HepG2 (cell line): ENCODE results near the gene MYO6. TPM values are rescaled to one million over a fixed set of nuclear protein-coding genes. Genes with fewer than 3 reads are reported as not detected.

Experiments
- ADNP ChIP-seq: sonication (generic); formaldehyde crosslinking; IDR thresholded peaks from 2 replicates; pipeline ENCODE4 v1.4.0; 2020; ENCODE audit warnings: missing genetic modification reagents
- EEA1 ChIP-seq: sonication (generic); formaldehyde crosslinking; IDR thresholded peaks from 2 replicates; pipeline ENCODE4 v1.5.1; 2020; ENCODE audit warnings: mild to moderate bottlenecking, missing genetic modification reagents, borderline replicate concordance
- FLYWCH1 ChIP-seq: sonication (generic); formaldehyde crosslinking; IDR thresholded peaks from 2 replicates; pipeline ENCODE4 v1.8.1; 2023; ENCODE audit warnings: mild to moderate bottlenecking, missing genetic modification reagents
- KDM4B ChIP-seq: sonication (generic); formaldehyde crosslinking; IDR thresholded peaks from 2 replicates; pipeline ENCODE4 v1.4.0; 2020; ENCODE audit warnings: missing genetic modification reagents
- MED1 ChIP-seq: sonication (generic); formaldehyde crosslinking; IDR thresholded peaks from 2 replicates; pipeline ENCODE4 v1.4.0; 2020; ENCODE audit warnings: missing genetic modification reagents
- MTF1 ChIP-seq: sonication (generic); formaldehyde crosslinking; IDR thresholded peaks from 2 replicates; pipeline ENCODE4 v1.5.0; 2020; ENCODE audit warnings: missing genetic modification reagents
- MXI1 ChIP-seq: IDR thresholded peaks from 3 replicates; pipeline ENCODE4 v1.6.1; 2012; ENCODE audit warnings: low read depth, low read length, inconsistent platforms, borderline replicate concordance
- NBN ChIP-seq: fragments of 450-650 bp; conservative IDR thresholded peaks from 2 replicates; pipeline ENCODE4 v1.6.1; 2017
- PPARG ChIP-seq: conservative IDR thresholded peaks from 2 replicates; pipeline ENCODE4 v1.6.1; 2016; ENCODE audit warnings: missing biosample characterization, missing genetic modification reagents
- SAP130 ChIP-seq: IDR thresholded peaks from 2 replicates; pipeline ENCODE4 v1.6.1; 2016; ENCODE audit warnings: low read depth
- SMC3 ChIP-seq: IDR thresholded peaks from 2 replicates; pipeline ENCODE4 v1.6.1; 2011; ENCODE audit warnings: low read length, improper control_type of control experiment
- STAG1 ChIP-seq: sonication (generic); formaldehyde crosslinking; IDR thresholded peaks from 2 replicates; pipeline ENCODE4 v1.4.0; 2020; ENCODE audit warnings: missing genetic modification reagents
- TAF1 ChIP-seq: sonication (generic); formaldehyde crosslinking; IDR thresholded peaks from 2 replicates; pipeline ENCODE4 v1.4.0; 2020; ENCODE audit warnings: missing genetic modification reagents
- ZC3H4 ChIP-seq: sonication (generic); formaldehyde crosslinking; IDR thresholded peaks from 2 replicates; pipeline ENCODE4 v1.4.0; 2020; ENCODE audit warnings: missing genetic modification reagents, borderline replicate concordance
- ZFY ChIP-seq: sonication (generic); formaldehyde crosslinking; IDR thresholded peaks from 2 replicates; pipeline ENCODE4 v1.4.0; 2020; ENCODE audit warnings: missing genetic modification reagents
- ZNF501 ChIP-seq: sonication (generic); formaldehyde crosslinking; IDR thresholded peaks from 2 replicates; pipeline ENCODE4 v1.5.1; 2020; ENCODE audit warnings: mild to moderate bottlenecking, moderate library complexity, missing genetic modification reagents
- ZNF557 ChIP-seq: sonication (generic); formaldehyde crosslinking; IDR thresholded peaks from 2 replicates; pipeline ENCODE4 v1.4.0; 2020; ENCODE audit warnings: missing genetic modification reagents
- ZNF781 ChIP-seq: sonication (generic); formaldehyde crosslinking; IDR thresholded peaks from 2 replicates; pipeline ENCODE4 v1.5.1; 2020; ENCODE audit warnings: borderline replicate concordance, mild to moderate bottlenecking, missing genetic modification reagents; ENCODE audit errors: not compliant biosample characterization
- ZSCAN22 ChIP-seq: sonication (generic); formaldehyde crosslinking; IDR thresholded peaks from 2 replicates; pipeline ENCODE4 v1.4.0; 2020; ENCODE audit warnings: mild to moderate bottlenecking, missing genetic modification reagents
- polyA plus RNA-seq, 8 experiments: library from polyadenylated mRNA; depleted of rRNA in 3 of 8; stranded (reverse) in 7 of 8; unstranded in 1 of 8; fragments of >200 nt; fragmentation: Illumina TruSeq in 4 of 8; extraction: Trizol in 4 of 8; gene quantifications; 2 replicates each; pipeline versions ENCODE4 v1.2.1 to v1.2.3, GENCODE V29; 2011 to 2016; ENCODE audit warnings: low read depth in 4 of 8, missing spikeins in 1 of 8, mixed read lengths in 1 of 8; ENCODE audit not compliant: insufficient read depth in 1 of 8
- total RNA-seq, 5 experiments: library from RNA; depleted of rRNA; stranded (reverse); fragments of >200 nt; fragmentation: Illumina TruSeq; extraction: Trizol; gene quantifications; 2 replicates each; pipeline ENCODE4 v1.2.3, GENCODE V29; 2016; ENCODE audit warnings: low read depth in 1 of 5
- TF ChIP-seq, protein P1 (sequence below): sonication (generic); formaldehyde crosslinking; IDR thresholded peaks from 2 replicates; pipeline ENCODE4 v1.5.0; 2020; ENCODE audit warnings: mild to moderate bottlenecking, missing genetic modification reagents, moderate library complexity
- TF ChIP-seq, protein P2 (sequence below): IDR thresholded peaks from 2 replicates; pipeline ENCODE4 v1.6.1; 2012; ENCODE audit warnings: inconsistent platforms
- TF ChIP-seq, protein P3 (sequence below): sonication (generic); IDR thresholded peaks from 2 replicates; pipeline ENCODE4 v1.6.1; 2016; ENCODE audit warnings: low read depth, borderline replicate concordance
- TF ChIP-seq, protein P4 (sequence below): sonication (generic); formaldehyde crosslinking; IDR thresholded peaks from 2 replicates; pipeline ENCODE4 v1.4.0; 2020; ENCODE audit warnings: mild to moderate bottlenecking, missing genetic modification reagents
- TF ChIP-seq, protein P5 (sequence below): sonication (generic); formaldehyde crosslinking; IDR thresholded peaks from 2 replicates; pipeline ENCODE4 v1.9.0; 2021; ENCODE audit warnings: missing genetic modification reagents, mild to moderate bottlenecking, borderline replicate concordance
- TF ChIP-seq, protein P6 (sequence below): sonication (generic); formaldehyde crosslinking; IDR thresholded peaks from 2 replicates; pipeline ENCODE4 v1.8.1; 2023; ENCODE audit warnings: mild to moderate bottlenecking, missing genetic modification reagents

Gene MYO6
- total and polyA plus RNA-seq, 2 of the 13 experiments (the other 11 are each of a cell fraction or from before 2014, with no cell fraction given): 5.4 to 7.5 TPM

DNA sequence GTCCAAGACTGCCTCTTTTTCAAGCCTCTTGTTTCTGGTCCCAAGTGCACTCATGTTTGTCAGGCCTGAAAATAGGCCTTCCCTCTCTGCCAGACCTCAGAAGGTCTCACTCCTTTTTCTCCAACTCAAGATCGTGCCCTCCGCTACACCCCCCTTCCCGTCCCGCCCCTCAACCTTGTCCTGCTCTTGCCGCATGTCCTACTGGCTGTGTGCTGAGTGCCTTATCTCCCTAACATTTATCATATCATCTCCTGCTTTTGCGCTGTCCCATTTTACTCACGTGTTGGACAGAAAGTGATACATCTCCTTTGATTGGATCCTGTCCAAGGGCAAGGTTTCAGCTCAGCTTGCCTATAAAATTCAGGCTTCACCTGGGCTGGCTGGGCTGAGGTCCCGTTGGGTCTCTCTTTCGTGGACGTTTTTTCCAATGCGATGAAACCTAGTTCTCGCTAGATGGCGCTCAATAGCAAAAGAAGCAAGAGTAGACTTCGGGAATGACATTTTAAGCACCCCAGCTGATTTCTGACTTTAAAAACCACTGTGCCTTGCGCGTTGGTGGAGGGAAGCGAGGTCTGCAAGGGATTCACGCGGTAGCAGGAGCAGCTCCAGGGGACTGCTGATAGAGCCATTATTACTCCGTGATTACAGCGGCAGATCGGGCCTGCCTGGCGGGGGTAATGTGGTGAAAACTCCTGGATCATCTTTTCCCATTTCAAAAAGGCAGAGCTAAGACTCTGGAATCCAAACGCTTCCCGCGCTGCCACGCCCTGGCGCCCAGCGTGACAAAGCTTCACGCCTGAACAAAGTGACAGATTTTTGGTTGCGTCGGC lies 185.8 kb downstream of the MYO6 start (continued):
- TF ChIP-seq, protein P1, sequence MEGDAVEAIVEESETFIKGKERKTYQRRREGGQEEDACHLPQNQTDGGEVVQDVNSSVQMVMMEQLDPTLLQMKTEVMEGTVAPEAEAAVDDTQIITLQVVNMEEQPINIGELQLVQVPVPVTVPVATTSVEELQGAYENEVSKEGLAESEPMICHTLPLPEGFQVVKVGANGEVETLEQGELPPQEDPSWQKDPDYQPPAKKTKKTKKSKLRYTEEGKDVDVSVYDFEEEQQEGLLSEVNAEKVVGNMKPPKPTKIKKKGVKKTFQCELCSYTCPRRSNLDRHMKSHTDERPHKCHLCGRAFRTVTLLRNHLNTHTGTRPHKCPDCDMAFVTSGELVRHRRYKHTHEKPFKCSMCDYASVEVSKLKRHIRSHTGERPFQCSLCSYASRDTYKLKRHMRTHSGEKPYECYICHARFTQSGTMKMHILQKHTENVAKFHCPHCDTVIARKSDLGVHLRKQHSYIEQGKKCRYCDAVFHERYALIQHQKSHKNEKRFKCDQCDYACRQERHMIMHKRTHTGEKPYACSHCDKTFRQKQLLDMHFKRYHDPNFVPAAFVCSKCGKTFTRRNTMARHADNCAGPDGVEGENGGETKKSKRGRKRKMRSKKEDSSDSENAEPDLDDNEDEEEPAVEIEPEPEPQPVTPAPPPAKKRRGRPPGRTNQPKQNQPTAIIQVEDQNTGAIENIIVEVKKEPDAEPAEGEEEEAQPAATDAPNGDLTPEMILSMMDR (CRISPR knock-in tag): peak; percentile 85
- TF ChIP-seq ADNP (CRISPR knock-in tag) (no peak), MED1 (CRISPR knock-in tag) (peak; percentile 15; the same call in 1 of the 2 replicates), MXI1 (no peak), SAP130 (CRISPR knock-in tag) (0 out of 2 replicates have a peak, but pooled peaks have one; percentile 12), ZC3H4 (CRISPR knock-in tag) (no peak), FLYWCH1 (no peak), PPARG (CRISPR knock-in tag) (no peak), ZNF781 (CRISPR knock-in tag) (no peak), ZNF501 (CRISPR knock-in tag) (peak; percentile 71), ZSCAN22 (CRISPR knock-in tag) (no peak), STAG1 (CRISPR knock-in tag) (peak; percentile 75), EEA1 (CRISPR knock-in tag) (no peak), MTF1 (CRISPR knock-in tag) (no peak), ZFY (CRISPR knock-in tag) (no peak), KDM4B (CRISPR knock-in tag) (0 out of 2 replicates have a peak, but pooled peaks have one; percentile 45), NBN (no peak), SMC3 (peak; percentile 60; the same call in 1 of the 2 replicates), ZNF557 (CRISPR knock-in tag) (no peak), TAF1 (CRISPR knock-in tag) (no peak)
- TF ChIP-seq, protein P2, sequence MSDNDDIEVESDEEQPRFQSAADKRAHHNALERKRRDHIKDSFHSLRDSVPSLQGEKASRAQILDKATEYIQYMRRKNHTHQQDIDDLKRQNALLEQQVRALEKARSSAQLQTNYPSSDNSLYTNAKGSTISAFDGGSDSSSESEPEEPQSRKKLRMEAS: 0 out of 2 replicates have a peak, but pooled peaks have one; percentile 12
- TF ChIP-seq, protein P3, sequence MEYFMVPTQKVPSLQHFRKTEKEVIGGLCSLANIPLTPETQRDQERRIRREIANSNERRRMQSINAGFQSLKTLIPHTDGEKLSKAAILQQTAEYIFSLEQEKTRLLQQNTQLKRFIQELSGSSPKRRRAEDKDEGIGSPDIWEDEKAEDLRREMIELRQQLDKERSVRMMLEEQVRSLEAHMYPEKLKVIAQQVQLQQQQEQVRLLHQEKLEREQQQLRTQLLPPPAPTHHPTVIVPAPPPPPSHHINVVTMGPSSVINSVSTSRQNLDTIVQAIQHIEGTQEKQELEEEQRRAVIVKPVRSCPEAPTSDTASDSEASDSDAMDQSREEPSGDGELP: peak; percentile 69; the same call in 1 of the 2 replicates
- TF ChIP-seq, protein P4, sequence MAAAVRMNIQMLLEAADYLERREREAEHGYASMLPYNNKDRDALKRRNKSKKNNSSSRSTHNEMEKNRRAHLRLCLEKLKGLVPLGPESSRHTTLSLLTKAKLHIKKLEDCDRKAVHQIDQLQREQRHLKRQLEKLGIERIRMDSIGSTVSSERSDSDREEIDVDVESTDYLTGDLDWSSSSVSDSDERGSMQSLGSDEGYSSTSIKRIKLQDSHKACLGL: no peak
- TF ChIP-seq, protein P5, sequence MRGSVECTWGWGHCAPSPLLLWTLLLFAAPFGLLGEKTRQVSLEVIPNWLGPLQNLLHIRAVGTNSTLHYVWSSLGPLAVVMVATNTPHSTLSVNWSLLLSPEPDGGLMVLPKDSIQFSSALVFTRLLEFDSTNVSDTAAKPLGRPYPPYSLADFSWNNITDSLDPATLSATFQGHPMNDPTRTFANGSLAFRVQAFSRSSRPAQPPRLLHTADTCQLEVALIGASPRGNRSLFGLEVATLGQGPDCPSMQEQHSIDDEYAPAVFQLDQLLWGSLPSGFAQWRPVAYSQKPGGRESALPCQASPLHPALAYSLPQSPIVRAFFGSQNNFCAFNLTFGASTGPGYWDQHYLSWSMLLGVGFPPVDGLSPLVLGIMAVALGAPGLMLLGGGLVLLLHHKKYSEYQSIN: no peak
- TF ChIP-seq, protein P6, sequence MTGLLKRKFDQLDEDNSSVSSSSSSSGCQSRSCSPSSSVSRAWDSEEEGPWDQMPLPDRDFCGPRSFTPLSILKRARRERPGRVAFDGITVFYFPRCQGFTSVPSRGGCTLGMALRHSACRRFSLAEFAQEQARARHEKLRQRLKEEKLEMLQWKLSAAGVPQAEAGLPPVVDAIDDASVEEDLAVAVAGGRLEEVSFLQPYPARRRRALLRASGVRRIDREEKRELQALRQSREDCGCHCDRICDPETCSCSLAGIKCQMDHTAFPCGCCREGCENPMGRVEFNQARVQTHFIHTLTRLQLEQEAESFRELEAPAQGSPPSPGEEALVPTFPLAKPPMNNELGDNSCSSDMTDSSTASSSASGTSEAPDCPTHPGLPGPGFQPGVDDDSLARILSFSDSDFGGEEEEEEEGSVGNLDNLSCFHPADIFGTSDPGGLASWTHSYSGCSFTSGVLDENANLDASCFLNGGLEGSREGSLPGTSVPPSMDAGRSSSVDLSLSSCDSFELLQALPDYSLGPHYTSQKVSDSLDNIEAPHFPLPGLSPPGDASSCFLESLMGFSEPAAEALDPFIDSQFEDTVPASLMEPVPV (CRISPR knock-in tag): no peak
